HepG2 (cell line): Measurements from ENCODE around the gene NMNAT3. TPM values are rescaled to one million over a fixed set of nuclear protein-coding genes. Genes with fewer than 3 reads are reported as not detected.

Experiments
- BORCS8-MEF2B ChIP-seq: sonication (generic); formaldehyde crosslinking; IDR thresholded peaks from 2 replicates; pipeline ENCODE4 v1.8.0; 2022; ENCODE audit warnings: mild to moderate bottlenecking, missing genetic modification reagents
- CSRNP2 ChIP-seq: sonication (generic); formaldehyde crosslinking; conservative IDR thresholded peaks from 2 replicates; pipeline ENCODE4 v1.8.0; 2022; ENCODE audit warnings: low read depth, missing genetic modification reagents
- ELF4 ChIP-seq: sonication (generic); formaldehyde crosslinking; IDR thresholded peaks from 2 replicates; pipeline ENCODE4 v1.5.0; 2020; ENCODE audit warnings: missing genetic modification reagents, mild to moderate bottlenecking, moderate library complexity, borderline replicate concordance
- FOSL1 ChIP-seq: sonication (generic); formaldehyde crosslinking; IDR thresholded peaks from 2 replicates; pipeline ENCODE4 v1.9.0; 2021; ENCODE audit warnings: missing genetic modification reagents, borderline replicate concordance
- FOXM1 ChIP-seq: sonication (generic); formaldehyde crosslinking; IDR thresholded peaks from 2 replicates; pipeline ENCODE4 v1.5.0; 2020; ENCODE audit warnings: missing genetic modification reagents
- HNRNPK ChIP-seq: fragments of 200-400 bp; formaldehyde crosslinking; IDR thresholded peaks from 2 replicates; pipeline ENCODE4 v1.6.1; 2018; ENCODE audit warnings: low read length, low read depth, moderate library complexity, mild to moderate bottlenecking; ENCODE audit not compliant: poor library complexity, severe bottlenecking
- KDM6A ChIP-seq: IDR thresholded peaks from 2 replicates; pipeline ENCODE4 v1.6.1; 2016; ENCODE audit warnings: low read depth
- NFAT5 ChIP-seq: sonication (generic); formaldehyde crosslinking; IDR thresholded peaks from 2 replicates; pipeline ENCODE4 v1.4.0; 2020; ENCODE audit warnings: missing genetic modification reagents
- RARG ChIP-seq: sonication (generic); formaldehyde crosslinking; IDR thresholded peaks from 2 replicates; pipeline ENCODE4 v1.4.0; 2020; ENCODE audit warnings: low read depth, mild to moderate bottlenecking, missing genetic modification reagents
- RFXANK ChIP-seq: IDR thresholded peaks from 2 replicates; pipeline ENCODE4 v1.6.1; 2016
- SP140L ChIP-seq: sonication (generic); formaldehyde crosslinking; IDR thresholded peaks from 2 replicates; pipeline ENCODE4 v1.4.0; 2020; ENCODE audit warnings: missing genetic modification reagents, borderline replicate concordance
- SP5 ChIP-seq: IDR thresholded peaks from 2 replicates; pipeline ENCODE4 v1.6.1; 2016; ENCODE audit warnings: low read depth, borderline replicate concordance
- TCF7 ChIP-seq: sonication (generic); IDR thresholded peaks from 2 replicates; pipeline ENCODE4 v1.6.1; 2016; ENCODE audit warnings: antibody characterized with exemption, low read depth
- ZNF441 ChIP-seq: sonication (generic); formaldehyde crosslinking; IDR thresholded peaks from 2 replicates; pipeline ENCODE4 v1.7.0; 2021; ENCODE audit warnings: missing genetic modification reagents, borderline replicate concordance
- ZNF546 ChIP-seq: sonication (generic); formaldehyde crosslinking; conservative IDR thresholded peaks from 2 replicates; pipeline ENCODE4 v1.8.1; 2023; ENCODE audit warnings: mild to moderate bottlenecking, missing genetic modification reagents
- ZNF564 ChIP-seq: sonication (generic); formaldehyde crosslinking; IDR thresholded peaks from 2 replicates; pipeline ENCODE4 v1.8.1; 2023; ENCODE audit warnings: mild to moderate bottlenecking, missing genetic modification reagents
- ZSCAN9 ChIP-seq: IDR thresholded peaks from 2 replicates; pipeline ENCODE4 v1.6.1; 2016; ENCODE audit warnings: borderline replicate concordance
- polyA plus RNA-seq, 8 experiments: library from polyadenylated mRNA; depleted of rRNA in 3 of 8; stranded (reverse) in 7 of 8; unstranded in 1 of 8; fragments of >200 nt; fragmentation: Illumina TruSeq in 4 of 8; extraction: Trizol in 4 of 8; gene quantifications; 2 replicates each; pipeline versions ENCODE4 v1.2.1 to v1.2.3, GENCODE V29; 2011 to 2016; ENCODE audit warnings: low read depth in 4 of 8, missing spikeins in 1 of 8, mixed read lengths in 1 of 8; ENCODE audit not compliant: insufficient read depth in 1 of 8
- total RNA-seq, 5 experiments: library from RNA; depleted of rRNA; stranded (reverse); fragments of >200 nt; fragmentation: Illumina TruSeq; extraction: Trizol; gene quantifications; 2 replicates each; pipeline ENCODE4 v1.2.3, GENCODE V29; 2016; ENCODE audit warnings: low read depth in 1 of 5
- TF ChIP-seq, protein P1 (sequence below): sonication (generic); formaldehyde crosslinking; IDR thresholded peaks from 2 replicates; pipeline ENCODE4 v1.5.1; 2020; ENCODE audit warnings: missing genetic modification reagents, mild to moderate bottlenecking, borderline replicate concordance
- TF ChIP-seq, protein P2 (sequence below): sonication (generic); formaldehyde crosslinking; IDR thresholded peaks from 2 replicates; pipeline ENCODE4 v1.5.1; 2020; ENCODE audit warnings: mild to moderate bottlenecking, missing genetic modification reagents, moderate library complexity
- TF ChIP-seq, protein P3 (sequence below): fragments of 450-650 bp; IDR thresholded peaks from 2 replicates; pipeline ENCODE4 v1.6.1; 2017

The NMNAT3 gene
- total and polyA plus RNA-seq, 2 of the 13 experiments (the other 11 are each of a cell fraction or from before 2014, with no cell fraction given): 6.1 to 7.0 TPM

GRCh38 chr3:139677388-139678155 lies at the start of gene NMNAT3 (continued):
- peak; percentile 77 for TF ChIP-seq SP5
- no peak for TF ChIP-seq SP140L (CRISPR knock-in tag)
- TF ChIP-seq, protein P1, sequence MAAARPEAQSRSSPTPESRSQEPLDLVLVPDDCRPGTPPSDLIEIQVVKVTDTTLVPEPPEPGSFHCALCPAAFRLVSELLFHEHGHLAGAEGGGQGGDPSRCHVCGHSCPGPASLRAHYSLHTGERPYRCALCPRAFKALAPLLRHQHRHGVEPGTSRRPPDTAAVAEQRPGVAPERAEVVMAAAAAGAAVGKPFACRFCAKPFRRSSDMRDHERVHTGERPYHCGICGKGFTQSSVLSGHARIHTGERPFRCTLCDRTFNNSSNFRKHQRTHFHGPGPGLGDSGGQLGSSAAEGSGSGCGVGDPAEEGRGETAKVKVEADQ (CRISPR knock-in tag): no peak
- TF ChIP-seq, protein P2, sequence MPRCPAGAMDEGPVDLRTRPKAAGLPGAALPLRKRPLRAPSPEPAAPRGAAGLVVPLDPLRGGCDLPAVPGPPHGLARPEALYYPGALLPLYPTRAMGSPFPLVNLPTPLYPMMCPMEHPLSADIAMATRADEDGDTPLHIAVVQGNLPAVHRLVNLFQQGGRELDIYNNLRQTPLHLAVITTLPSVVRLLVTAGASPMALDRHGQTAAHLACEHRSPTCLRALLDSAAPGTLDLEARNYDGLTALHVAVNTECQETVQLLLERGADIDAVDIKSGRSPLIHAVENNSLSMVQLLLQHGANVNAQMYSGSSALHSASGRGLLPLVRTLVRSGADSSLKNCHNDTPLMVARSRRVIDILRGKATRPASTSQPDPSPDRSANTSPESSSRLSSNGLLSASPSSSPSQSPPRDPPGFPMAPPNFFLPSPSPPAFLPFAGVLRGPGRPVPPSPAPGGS (CRISPR knock-in tag): peak; percentile 53; the same call in 1 of the 2 replicates
- no peak for TF ChIP-seq FOXM1 (CRISPR knock-in tag)
- TF ChIP-seq NFAT5 (CRISPR knock-in tag): no peak
- TF ChIP-seq RFXANK (CRISPR knock-in tag): no peak
- peak; percentile 83 for TF ChIP-seq ZNF564 (CRISPR knock-in tag)
- no peak for TF ChIP-seq CSRNP2
- no peak for TF ChIP-seq ELF4 (CRISPR knock-in tag)
- no peak for TF ChIP-seq KDM6A
- TF ChIP-seq, protein P3, sequence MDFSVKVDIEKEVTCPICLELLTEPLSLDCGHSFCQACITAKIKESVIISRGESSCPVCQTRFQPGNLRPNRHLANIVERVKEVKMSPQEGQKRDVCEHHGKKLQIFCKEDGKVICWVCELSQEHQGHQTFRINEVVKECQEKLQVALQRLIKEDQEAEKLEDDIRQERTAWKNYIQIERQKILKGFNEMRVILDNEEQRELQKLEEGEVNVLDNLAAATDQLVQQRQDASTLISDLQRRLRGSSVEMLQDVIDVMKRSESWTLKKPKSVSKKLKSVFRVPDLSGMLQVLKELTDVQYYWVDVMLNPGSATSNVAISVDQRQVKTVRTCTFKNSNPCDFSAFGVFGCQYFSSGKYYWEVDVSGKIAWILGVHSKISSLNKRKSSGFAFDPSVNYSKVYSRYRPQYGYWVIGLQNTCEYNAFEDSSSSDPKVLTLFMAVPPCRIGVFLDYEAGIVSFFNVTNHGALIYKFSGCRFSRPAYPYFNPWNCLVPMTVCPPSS: no peak
- peak; percentile 79; the same call in 1 of the 2 replicates for TF ChIP-seq ZNF546 (CRISPR knock-in tag)
- TF ChIP-seq TCF7: no peak
- TF ChIP-seq BORCS8-MEF2B: peak; percentile 61; the same call in 1 of the 2 replicates
- peak; percentile 29; the same call in 1 of the 2 replicates for TF ChIP-seq ZSCAN9 (CRISPR knock-in tag)
- peak; percentile 67; the same call in 1 of the 2 replicates for TF ChIP-seq ZNF441 (CRISPR knock-in tag)
- TF ChIP-seq HNRNPK: peak; percentile 41
- no peak for TF ChIP-seq FOSL1 (CRISPR knock-in tag)
- TF ChIP-seq RARG (CRISPR knock-in tag): no peak
